Sigmoid colon (tissue), 7 donors: Measurements from ENCODE around the gene TMEM69. TPM values are rescaled to one million over a fixed set of nuclear protein-coding genes. Genes with fewer than 3 reads are reported as not detected.

ENCODE experiments used
- DNase-seq: peaks from one replicate; pipeline ENCODE4 v3.0.0-alpha.2; 2019
- H3K27ac ChIP-seq, 4 donors: fragments of 200-600 bp; sonication (generic); one replicate each; pipeline ENCODE4 v1.5.1; 2016 to 2019; ENCODE audit warnings: mild to moderate bottlenecking in 1 of 4
- H3K27me3 ChIP-seq, 3 donors: fragments of 200-600 bp; sonication (generic); one replicate each; pipeline ENCODE4 v1.5.1; 2019; ENCODE audit warnings: mild to moderate bottlenecking in 1 of 3
- H3K36me3 ChIP-seq, 4 donors: fragments of 200-600 bp; sonication (generic); one replicate each; pipeline ENCODE4 v1.5.1; 2016 to 2019
- H3K4me1 ChIP-seq, 4 donors: fragments of 200-600 bp; sonication (generic); one replicate each; pipeline ENCODE4 v1.5.1; 2017 to 2019
- H3K4me3 ChIP-seq, 4 donors: fragments of 200-600 bp; sonication (generic); one replicate each; pipeline ENCODE4 v1.5.1; 2017 to 2019; ENCODE audit warnings: mild to moderate bottlenecking in 2 of 4, moderate library complexity in 1 of 4
- H3K9me3 ChIP-seq, 4 donors: fragments of 200-600 bp in 3 of 4; sonication (generic) in 3 of 4; one replicate each; pipeline versions ENCODE4 v1.5.1 to v1.6.1; 2013 to 2019
- EP300 ChIP-seq, 4 donors: sonication (generic); formaldehyde crosslinking; IDR thresholded peaks; one replicate each; pipeline ENCODE4 v1.6.1; 2017; ENCODE audit warnings: antibody characterized with exemption in 4 of 4
- POLR2A ChIP-seq, 2 donors: fragments of 450-650 bp; IDR thresholded peaks; one replicate each; pipeline ENCODE4 v1.6.1; 2016; ENCODE audit warnings: antibody characterized with exemption in 2 of 2, mild to moderate bottlenecking in 2 of 2, moderate library complexity in 2 of 2
- POLR2AphosphoS5 ChIP-seq, 4 donors: sonication (generic); formaldehyde crosslinking; IDR thresholded peaks; one replicate each; pipeline ENCODE4 v1.6.1; 2017; ENCODE audit warnings: antibody characterized with exemption in 4 of 4
- WGBS, 2 donors: extraction: QIAGEN DNeasy Blood & Tissue Kit; methylation state at CpG; one replicate each; pipeline ENCODE4 v1.1.7; 2013; 5-methylcytosine and 5-hydroxymethylcytosine counted together
- intact Hi-C: fragments of 100-400 bp; cut with DNase I; formaldehyde crosslinking; loops from one replicate; pipeline ENCODE4 v1.15.1; 2023
- polyA plus RNA-seq, 3 donors: library from polyadenylated mRNA; stranded (reverse); fragments of 200-250 nt; gene quantifications; one replicate each; pipeline ENCODE4 v1.2.3, GENCODE V29; 2013
- total RNA-seq, 4 donors: library from RNA; depleted of rRNA; stranded (reverse); fragments of >200 nt; gene quantifications; one replicate each; pipeline ENCODE4 v1.1.0, GENCODE V29; 2016
- TF ChIP-seq, protein P1 (sequence below), 4 experiments: fragments of 450-650 bp in 3 of 4; fragments of 200-600 bp in 1 of 4; IDR thresholded peaks; one replicate each; pipeline ENCODE4 v1.5.1; 2016 to 2019; ENCODE audit warnings: antibody characterized with exemption in 4 of 4, mild to moderate bottlenecking in 3 of 4, moderate library complexity in 2 of 4
- donor health status: healthy with polysubstance abuse.
- donor health status: Bipolar disorder and iron deficiency.
- donor health status: healthy.

The TMEM69 gene, protein sequence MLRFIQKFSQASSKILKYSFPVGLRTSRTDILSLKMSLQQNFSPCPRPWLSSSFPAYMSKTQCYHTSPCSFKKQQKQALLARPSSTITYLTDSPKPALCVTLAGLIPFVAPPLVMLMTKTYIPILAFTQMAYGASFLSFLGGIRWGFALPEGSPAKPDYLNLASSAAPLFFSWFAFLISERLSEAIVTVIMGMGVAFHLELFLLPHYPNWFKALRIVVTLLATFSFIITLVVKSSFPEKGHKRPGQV
- total RNA-seq (10 to 100 TPM; 17.5 to 31.0 (median 25.9) TPM), polyA plus RNA-seq (10 to 100 TPM; 12.7 to 25.7 (median 22.2) TPM)

DNA sequence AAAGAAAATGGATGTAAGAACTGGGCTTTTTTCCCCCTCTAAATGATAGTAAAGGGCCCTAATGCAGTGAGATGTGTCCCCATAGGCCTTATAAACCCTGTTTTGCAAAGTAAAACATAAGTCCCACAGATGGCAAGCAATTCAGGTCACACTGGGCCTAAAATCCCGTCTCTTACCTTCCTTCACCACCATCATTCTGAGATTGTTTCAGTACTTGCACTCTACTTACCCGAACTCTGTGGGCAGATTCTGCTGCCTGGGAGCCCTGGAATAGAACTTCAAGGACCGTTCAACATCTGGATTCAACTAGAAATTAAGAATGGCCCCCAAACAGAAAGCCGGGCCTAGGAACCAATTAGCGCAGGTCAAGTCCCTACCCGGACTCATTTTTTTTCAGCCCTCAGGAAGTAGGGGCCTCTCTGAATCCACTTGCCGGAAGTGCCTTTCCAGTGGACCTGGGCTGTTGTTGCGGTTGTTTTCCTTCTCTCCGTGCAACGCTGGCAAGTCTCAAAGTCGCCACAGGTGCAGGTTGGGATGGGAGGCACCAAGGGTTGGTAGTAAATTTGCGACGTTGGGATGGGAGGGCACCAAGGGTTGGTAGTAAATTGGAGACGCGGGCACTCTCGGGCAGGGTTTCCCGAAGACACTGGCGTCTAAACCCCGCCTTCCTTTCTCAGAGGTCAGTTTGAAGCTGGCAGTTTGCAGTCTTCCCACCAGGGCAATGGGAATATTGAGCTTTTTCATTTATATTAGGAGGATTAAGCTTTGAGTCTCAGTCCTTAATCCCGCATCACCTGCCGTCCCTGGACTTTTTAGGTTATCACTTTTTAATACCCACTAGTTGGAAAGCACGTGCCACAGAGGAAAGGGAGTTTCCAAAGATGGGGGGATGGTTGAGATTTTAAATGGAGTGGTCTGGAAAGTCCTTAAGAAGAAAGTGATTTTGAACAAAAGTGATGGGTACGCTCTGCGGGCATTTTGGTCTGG is at the start of gene TMEM69:
Gene TMEM69, plus strand, starts transcription at position 428 of the 987 bp plus-strand sequence. CDS start 2,888 bp downstream, outside the sequence.
- TF ChIP-seq EP300 (IDR thresholded peaks at IDR 0.05) (no peak), POLR2AphosphoS5 (IDR thresholded peaks at IDR 0.05) (peak; percentile 10 to 80 (median 64))
- TF ChIP-seq, protein P1, sequence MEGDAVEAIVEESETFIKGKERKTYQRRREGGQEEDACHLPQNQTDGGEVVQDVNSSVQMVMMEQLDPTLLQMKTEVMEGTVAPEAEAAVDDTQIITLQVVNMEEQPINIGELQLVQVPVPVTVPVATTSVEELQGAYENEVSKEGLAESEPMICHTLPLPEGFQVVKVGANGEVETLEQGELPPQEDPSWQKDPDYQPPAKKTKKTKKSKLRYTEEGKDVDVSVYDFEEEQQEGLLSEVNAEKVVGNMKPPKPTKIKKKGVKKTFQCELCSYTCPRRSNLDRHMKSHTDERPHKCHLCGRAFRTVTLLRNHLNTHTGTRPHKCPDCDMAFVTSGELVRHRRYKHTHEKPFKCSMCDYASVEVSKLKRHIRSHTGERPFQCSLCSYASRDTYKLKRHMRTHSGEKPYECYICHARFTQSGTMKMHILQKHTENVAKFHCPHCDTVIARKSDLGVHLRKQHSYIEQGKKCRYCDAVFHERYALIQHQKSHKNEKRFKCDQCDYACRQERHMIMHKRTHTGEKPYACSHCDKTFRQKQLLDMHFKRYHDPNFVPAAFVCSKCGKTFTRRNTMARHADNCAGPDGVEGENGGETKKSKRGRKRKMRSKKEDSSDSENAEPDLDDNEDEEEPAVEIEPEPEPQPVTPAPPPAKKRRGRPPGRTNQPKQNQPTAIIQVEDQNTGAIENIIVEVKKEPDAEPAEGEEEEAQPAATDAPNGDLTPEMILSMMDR (IDR thresholded peaks at IDR 0.05): peak in 3 of 4 experiments; percentile 23 to 60 (median 29)
- Histone ChIP-seq H3K4me1 (peaks cover 0 to 46% (median 34%) of the 10 kb centered on the region in 4 donors), H3K27ac (peak within 1 kb of the TSS; percentile 97 to 99 (median 98)), H3K4me3 (peak within 1 kb of the TSS; percentile 63 to 96 (median 81)), H3K27me3 (no peaks in the 10 kb centered on the region), H3K36me3 (peaks cover 0 to 23% (median under 1%) of the 10 kb centered on the region in 4 donors), H3K9me3 (no peaks in the 10 kb centered on the region)
- intact Hi-C loops: loop anchor here (2.0 to 10.0 kb wide), 5 partner anchors 64 to 676 kb away; partner anchors contain the start of genes CCDC163, HECTD3, IPP and MMACHC
- peak; percentile 88 for DNase-seq
- 1 to 2% methylated on average over 24 of the region's 24 CpGs for WGBS, 2 donors

DNA sequence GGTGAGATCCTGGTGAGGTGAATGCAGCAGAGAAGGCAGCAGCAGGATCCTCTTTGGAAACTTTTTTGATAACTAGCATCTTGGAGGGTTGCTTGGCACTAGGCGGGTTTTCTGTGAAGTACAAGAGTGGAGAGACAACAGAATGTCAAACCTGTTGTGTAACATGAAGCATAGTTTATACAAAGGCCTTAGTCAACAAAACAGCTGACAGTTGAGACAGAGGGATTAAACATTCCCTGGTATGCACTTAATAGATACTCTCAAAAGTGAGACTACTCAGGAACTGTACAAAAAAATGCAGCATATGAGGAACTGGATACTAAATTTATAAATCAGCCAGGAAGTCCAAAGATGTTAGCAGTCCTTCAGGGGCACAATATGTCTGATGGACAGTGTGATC is 47.7 kb upstream of the TMEM69 start:
- Histone ChIP-seq H3K4me3 (no peak overlapping the region), H3K4me1 (peaks cover 0 to 4% (median 2%) of the 10 kb centered on the region in 4 donors), H3K27me3 (no peaks in the 10 kb centered on the region), H3K27ac (no peak overlapping the region), H3K36me3 (peaks cover 16 to 86% (median 35%) of the 10 kb centered on the region in 4 donors), H3K9me3 (no peaks in the 10 kb centered on the region)
- DNase-seq: no peak
- TF ChIP-seq, protein P1 (IDR thresholded peaks at IDR 0.05): no peak
- no peak for TF ChIP-seq EP300 (IDR thresholded peaks at IDR 0.05)
- TF ChIP-seq POLR2AphosphoS5 (IDR thresholded peaks at IDR 0.05): no peak
- no peak for TF ChIP-seq POLR2A (IDR thresholded peaks at IDR 0.05)
- 99 to 100% methylated on average over 1 of the region's 1 CpG for WGBS, 2 donors
- intact Hi-C loops: no loop called here

DNA sequence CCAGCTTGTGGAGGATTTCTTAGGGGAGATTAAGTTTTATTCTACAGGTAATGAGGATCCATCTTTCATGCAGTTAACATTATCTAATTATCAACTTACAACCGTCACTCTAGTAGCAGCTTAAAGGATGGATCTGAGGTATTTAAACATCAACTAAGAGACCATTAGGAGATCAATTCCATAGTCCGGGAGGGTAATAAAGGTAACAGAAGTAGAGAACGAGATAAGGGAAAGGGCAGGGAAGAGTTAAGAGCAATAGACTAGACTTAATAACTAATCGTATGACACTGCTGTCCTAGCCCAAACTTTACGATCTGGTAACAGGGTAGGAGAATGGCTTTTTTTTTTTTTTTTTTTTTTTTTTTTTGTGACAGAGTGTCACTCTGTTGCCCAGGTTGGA is 44.7 kb upstream of the TMEM69 start:
- WGBS, 2 donors: 21 to 63% methylated on average over 5 of the region's 5 CpGs
- peaks cover 15 to 59% (median 33%) of the 10 kb centered on the region in 4 donors for H3K36me3 ChIP-seq

DNA sequence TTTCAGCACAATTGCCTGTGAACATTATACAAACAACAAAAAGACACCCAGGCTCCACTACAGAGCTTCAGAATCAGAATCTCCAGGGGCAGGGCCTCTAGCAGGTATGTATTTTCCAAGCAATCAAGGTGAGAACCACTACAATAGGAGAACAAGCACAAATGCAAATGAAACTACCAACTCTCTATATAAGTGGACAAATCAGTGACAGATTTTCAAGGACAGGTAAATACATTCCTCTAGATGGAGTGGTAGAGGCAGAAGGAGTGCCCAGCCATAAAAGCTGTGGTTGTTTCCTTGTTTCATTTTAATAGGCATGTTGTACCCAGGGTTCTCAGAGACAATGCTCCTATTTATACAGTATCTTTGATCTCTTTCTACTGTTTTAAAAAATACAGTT is 44.0 kb upstream of the TMEM69 start:
- intact Hi-C loops: no loop called here
- Histone ChIP-seq H3K4me3 (no peak overlapping the region), H3K36me3 (peaks cover 9 to 56% (median 29%) of the 10 kb centered on the region in 4 donors), H3K9me3 (no peaks in the 10 kb centered on the region), H3K27ac (no peak overlapping the region), H3K27me3 (no peaks in the 10 kb centered on the region), H3K4me1 (peaks cover 0 to 12% (median 5%) of the 10 kb centered on the region in 4 donors)
- TF ChIP-seq, protein P1 (IDR thresholded peaks at IDR 0.05): no peak
- TF ChIP-seq POLR2A (IDR thresholded peaks at IDR 0.05): no peak
- no peak for TF ChIP-seq POLR2AphosphoS5 (IDR thresholded peaks at IDR 0.05)
- TF ChIP-seq EP300 (IDR thresholded peaks at IDR 0.05): no peak
- no peak for DNase-seq

More for the DNA sequence above, 44.7 kb upstream of the TMEM69 start:
- H3K4me3 ChIP-seq: no peak overlapping the region
- no peak for DNase-seq
- intact Hi-C loops: no loop called here
- H3K27me3 ChIP-seq: no peaks in the 10 kb centered on the region
- peaks cover 0 to 12% (median 5%) of the 10 kb centered on the region in 4 donors for H3K4me1 ChIP-seq
- no peaks in the 10 kb centered on the region for H3K9me3 ChIP-seq
- H3K27ac ChIP-seq: no peak overlapping the region
- TF ChIP-seq EP300 (IDR thresholded peaks at IDR 0.05) (no peak), POLR2A (IDR thresholded peaks at IDR 0.05) (no peak), POLR2AphosphoS5 (IDR thresholded peaks at IDR 0.05) (no peak)
- TF ChIP-seq, protein P1 (IDR thresholded peaks at IDR 0.05): no peak
